CD4-positive, alpha-beta T cell treated with Interleukin-1 beta for 1 hour (primary cell): ENCODE measurements around the gene SNN.
A peak's percentile ranks its signal among the peaks of the same experiment; 100 is the strongest.

Experiments used
- DNase-seq, 2 donors: peaks; one replicate each; pipeline ENCODE4 v3.0.0-alpha.2; 2020 to 2022

SNN gene

GRCh38 chr16:11635679-11636171, 32.5 kb upstream of the SNN start:
- DNase-seq: no peak

- no peak for DNase-seq
These were observed 32.0 kb upstream of the SNN start for GRCh38 chr16:11636172-11636721.

GRCh38 chr16:11637320-11637719, 30.9 kb upstream of the SNN start:
- no peak for DNase-seq

- no peak for DNase-seq
These were observed 30.1 kb upstream of the SNN start for GRCh38 chr16:11638140-11638539.

- no peak for DNase-seq
These were observed 29.2 kb upstream of the SNN start for GRCh38 chr16:11639008-11639562.

- DNase-seq: peak; percentile 30 to 82
These were observed 28.0 kb upstream of the SNN start for GRCh38 chr16:11639925-11640899.

- DNase-seq: peak; percentile 57 to 72
These were observed 27.1 kb upstream of the SNN start for GRCh38 chr16:11640987-11641817.

GRCh38 chr16:11642765-11643116, 25.5 kb upstream of the SNN start:
- DNase-seq: no peak

GRCh38 chr16:11649276-11649675, 19.0 kb upstream of the SNN start:
- no peak for DNase-seq

- DNase-seq: no peak
These were observed 17.3 kb upstream of the SNN start for GRCh38 chr16:11650641-11651591.

GRCh38 chr16:11651796-11652195, 16.5 kb upstream of the SNN start:
- DNase-seq: no peak

GRCh38 chr16:11655655-11656054, 12.6 kb upstream of the SNN start:
- no peak for DNase-seq

- no peak for DNase-seq
These were observed 10.7 kb upstream of the SNN start for GRCh38 chr16:11657556-11657955.

- no peak for DNase-seq
These were observed 9.2 kb upstream of the SNN start for GRCh38 chr16:11658896-11659708.

- DNase-seq: no peak
These were observed 7.7 kb upstream of the SNN start for GRCh38 chr16:11660565-11660964.

GRCh38 chr16:11662582-11662981, 5.7 kb upstream of the SNN start:
- DNase-seq: no peak

- DNase-seq: peak in 1 of 2 donors; percentile 30
These were observed 3.2 kb upstream of the SNN start for GRCh38 chr16:11665071-11665491.

GRCh38 chr16:11666103-11667055, 1.9 kb upstream of the SNN start:
- no peak for DNase-seq

GRCh38 chr16:11667221-11667823, 933 bp upstream of the SNN start:
- DNase-seq: no peak
